SK-N-MC (cell line): Measurements from ENCODE around the gene CD72.

Experiments
- EZH2 ChIP-seq: fragments of 200-600 bp; sonication (generic); IDR thresholded peaks from one replicate; pipeline ENCODE4 v1.6.1; 2017; ENCODE audit warnings: antibody characterized with exemption
- POLR2AphosphoS5 ChIP-seq: IDR thresholded peaks from 2 replicates; pipeline ENCODE4 v1.6.1; 2012; ENCODE audit warnings: mild to moderate bottlenecking, low read depth, low read length, borderline replicate concordance

- TF ChIP-seq EZH2 (no peak), POLR2AphosphoS5 (no peak)
Measured at GRCh38 chr9:35598866-35599590, 19.2 kb downstream of the CD72 start.
